ENCODE results near the gene PGS1.

The PGS1 gene

DNA sequence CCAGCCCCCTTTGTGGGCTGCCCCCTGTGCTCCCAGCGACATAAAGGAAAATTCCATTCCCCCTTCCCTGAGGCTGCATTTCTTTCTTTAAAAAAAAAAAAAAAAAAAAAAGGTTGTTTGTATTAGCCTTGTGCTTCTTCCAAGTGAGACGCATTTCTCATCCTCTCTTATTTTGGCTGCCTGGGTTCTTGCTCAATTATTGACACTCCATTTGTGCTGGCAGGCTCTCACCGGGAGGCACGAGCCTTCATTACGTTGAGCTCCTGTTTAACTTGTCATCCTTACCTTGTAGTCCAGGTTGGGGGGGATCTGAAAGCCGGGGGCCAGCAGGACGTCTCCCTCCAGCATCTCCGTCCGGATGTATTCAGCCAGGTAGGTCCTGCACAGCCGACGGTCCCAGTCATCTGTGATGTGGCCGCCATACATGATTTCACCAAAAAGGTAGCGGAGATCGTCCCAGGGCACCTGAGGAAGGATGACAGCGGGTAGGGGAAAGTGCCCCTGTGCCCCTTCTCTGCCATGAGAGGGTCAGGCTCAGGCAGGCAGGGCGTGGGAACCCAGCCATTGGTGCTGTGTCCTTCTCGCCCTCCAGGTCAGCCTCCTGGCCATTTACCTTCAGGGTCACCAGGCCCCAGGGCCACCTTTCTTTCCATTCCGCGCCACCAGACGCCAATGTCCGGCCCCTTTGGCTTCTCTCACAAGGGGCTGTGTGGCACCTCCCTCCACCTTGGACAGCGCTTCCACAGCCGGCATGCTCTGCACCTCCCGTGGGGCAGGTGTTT lies 50.6 kb downstream of the PGS1 start:
- DNase-seq, result no peak

DNA sequence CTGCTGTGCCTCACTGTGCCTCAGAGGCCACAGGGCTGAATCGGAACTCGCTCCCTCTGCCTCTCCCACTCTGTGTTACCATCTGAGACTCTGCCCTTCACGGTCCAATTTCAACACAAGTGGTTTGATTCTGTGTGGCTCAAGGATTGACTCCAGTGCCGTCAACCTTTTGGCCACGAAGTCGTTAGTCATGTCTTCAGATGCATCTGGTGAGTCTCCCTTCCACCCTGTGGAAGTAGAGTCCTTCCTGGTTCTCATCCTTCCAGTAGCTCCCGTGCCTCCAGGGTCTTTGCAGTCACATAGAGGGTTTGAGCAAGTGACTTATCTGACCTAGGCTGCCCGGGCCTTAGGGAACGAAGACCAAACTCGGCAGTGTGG lies 51.2 kb downstream of the PGS1 start:
- no peak for DNase-seq

DNA sequence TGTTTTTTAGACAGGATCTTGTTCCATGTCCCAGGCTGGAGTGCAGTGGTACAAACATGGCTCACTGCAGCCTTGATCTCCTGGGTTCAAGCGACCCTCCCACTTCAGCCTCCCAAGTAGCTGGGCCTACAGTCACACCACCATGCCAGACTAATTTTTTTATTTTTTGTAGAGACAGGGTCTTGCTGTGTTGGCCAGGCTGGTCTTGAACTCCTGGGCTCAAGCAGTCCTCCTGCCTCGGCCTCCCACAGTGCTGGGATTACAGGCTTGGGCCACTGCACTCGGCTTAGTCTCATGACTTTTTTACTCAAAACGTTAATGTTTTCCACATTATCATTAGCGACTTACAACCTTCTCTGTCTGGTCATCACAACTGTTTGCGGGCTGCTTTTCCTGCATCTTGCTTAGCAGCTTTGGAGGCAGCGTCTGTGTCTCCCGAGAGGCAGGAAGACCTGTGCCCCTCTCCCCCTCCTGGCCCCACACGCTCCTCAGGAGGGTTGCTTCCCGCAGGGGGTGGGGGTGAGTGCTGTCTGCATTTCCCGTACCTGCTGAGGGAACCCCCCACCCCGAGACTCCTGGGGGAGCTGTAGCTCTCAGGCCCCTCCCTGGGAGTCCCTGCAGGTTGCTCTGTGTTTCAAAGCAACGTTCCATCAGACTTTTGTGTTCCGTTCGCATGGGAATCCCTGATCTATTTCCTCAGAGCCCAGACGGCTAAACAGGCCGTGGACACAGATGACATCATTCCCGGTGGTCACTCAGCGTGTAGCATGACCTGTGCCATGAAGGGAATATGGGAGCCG lies 52.6 kb downstream of the PGS1 start:
- DNase-seq, result no peak

DNA sequence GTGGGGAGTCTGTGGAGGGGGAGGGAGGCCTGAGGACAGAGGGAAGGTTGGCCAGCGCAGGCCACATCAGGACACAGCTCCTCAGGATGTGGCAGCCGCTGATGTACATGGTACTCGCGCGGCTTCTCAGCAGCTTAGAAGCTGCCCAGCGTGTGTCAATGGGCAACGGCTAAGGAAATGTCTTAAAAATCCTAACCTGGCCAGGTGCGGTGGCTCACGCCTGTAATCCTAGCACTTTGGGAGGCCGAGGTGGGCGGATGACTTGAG lies 53.2 kb downstream of the PGS1 start:
- DNase-seq, result no peak

DNA sequence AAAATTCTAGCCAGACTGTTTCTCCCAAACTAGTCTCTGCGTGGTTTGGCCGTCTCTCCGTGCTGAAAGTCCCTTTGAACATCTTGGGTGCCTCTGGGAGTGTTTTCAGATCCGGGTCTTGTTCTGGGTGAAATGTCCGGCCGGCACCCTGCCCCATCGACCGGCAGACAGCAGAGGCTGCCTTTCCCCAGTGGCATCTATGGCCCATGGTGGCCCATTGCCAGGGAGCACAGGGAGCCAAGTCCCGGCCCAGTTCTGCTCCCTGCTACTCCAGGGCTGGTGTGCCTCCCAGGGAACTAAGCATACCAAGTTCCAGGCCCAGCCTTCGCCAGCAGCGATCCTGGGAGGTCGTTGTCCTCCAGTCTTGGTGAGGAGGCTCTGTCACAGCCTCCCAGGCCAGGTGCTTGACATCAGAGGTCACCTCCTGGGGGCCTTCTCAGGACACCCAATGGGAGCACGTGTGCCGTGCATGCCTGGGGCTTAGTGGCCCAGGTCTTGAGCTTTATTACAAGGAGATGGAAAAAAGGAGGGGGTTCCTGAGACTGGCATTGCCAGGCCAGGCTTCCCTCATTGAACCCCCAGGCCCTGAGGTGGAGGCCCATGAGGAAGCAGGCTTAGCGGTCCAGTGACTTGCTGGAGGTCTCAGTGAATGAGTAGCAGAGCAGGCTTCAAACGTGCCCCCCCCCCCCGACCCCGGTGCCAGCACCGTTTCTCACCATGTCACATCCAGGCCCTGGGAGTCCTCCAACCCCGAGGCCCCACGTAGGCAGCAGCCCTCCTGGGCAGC lies 54.0 kb downstream of the PGS1 start:
- no peak for DNase-seq

DNA sequence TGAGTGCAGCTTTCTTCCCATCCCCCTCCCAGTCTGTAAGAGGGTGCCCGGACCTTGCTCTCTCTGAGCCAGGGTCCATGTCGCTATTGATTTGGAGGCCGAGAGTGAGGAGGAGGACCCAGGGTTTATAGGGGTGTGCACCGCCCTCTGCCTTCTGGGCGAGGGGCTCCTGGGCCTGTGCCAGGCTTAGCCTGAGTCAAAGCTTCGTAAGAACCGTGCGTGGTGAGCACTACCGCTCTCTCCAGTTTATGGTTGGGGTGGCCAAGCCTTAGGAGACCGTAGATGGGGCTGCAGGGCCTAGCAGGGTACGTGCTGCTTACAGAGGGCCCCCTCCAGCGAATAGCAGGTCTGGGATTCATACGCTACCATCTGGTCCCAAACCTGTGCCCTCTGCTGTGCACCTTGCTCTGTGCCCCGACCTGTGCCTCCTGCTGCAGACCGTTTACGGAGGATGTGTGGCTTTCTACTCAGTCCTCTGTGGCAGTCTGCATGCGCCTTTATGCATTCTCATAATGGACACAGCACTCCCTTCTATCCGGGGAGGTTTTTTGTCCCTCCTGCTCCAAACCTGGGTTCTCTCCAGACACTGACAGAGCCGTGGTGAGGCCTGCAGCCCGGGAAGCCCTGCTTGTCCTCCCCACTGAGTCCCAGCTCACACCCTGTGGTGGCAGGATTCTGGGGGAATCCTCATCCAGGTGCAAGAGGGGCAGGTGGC lies 54.7 kb downstream of the PGS1 start:
- no peak for DNase-seq

DNA sequence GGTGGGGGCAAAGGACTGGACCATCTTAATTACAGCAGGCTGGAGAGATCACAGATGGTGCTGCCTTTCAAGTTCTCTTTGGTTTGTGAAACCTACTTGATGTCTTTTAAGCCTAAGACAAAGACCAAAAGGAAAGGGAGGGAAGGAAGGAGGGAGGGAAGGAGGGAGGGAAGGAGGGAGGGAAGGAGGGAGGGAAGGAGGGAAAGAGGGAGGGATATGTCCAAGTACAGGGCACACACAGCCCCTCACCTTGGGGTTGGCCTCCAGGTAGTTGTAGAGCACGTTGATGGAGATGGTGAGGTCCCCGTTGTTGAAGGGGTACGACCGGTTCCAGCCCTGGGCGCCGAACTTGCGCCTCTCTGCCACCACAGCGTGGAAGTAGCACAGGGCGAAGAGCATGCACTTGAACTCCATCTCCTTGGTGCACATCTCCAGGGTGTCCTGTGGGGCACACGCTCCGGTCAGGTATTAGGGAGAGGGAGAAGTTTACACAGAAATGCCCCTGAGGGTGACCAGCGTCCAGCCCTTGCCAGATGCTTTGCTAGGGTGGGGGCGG lies 55.4 kb downstream of the PGS1 start:
- no peak for DNase-seq

DNA sequence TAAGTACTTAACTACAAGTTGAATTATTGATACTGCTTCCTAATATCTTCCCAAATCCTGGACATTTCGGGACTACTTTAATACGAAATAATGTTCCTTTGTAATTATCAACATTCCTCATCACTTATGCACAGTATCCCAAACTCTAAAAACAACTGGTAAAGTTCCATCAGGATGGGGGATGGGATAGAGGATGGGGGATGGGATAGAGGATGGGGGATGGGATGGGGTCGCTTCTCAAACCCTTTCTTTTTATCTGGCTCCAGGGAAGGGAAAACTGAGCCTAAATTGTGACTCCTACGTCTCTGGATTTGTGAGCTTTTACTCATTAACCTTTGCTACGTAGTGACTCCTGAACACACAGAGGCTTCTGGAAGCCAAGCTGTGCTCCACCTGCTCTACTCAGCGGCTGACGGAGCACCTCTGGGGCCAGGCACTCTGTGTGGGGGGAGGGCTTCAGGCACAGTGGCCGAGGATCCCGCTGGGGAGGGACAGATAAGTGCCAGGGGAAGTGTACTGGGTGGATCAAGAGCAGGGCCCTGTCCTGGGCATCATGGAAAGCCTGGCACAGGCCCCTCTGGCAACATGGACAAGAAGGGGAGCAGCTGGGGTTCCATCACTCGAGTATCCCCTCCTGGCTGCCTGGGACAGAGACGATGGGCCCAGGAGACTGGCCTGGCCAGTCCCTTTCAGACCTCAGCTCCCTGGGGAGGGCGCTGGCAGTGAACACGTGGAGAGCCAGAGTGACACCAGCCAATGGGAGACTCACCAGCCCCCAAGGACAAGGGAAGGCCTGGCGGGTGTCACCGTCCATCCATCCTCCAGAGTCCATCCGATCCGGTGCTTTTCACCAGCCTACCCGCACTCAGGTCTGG lies 56.2 kb downstream of the PGS1 start:
- no peak for DNase-seq

DNA sequence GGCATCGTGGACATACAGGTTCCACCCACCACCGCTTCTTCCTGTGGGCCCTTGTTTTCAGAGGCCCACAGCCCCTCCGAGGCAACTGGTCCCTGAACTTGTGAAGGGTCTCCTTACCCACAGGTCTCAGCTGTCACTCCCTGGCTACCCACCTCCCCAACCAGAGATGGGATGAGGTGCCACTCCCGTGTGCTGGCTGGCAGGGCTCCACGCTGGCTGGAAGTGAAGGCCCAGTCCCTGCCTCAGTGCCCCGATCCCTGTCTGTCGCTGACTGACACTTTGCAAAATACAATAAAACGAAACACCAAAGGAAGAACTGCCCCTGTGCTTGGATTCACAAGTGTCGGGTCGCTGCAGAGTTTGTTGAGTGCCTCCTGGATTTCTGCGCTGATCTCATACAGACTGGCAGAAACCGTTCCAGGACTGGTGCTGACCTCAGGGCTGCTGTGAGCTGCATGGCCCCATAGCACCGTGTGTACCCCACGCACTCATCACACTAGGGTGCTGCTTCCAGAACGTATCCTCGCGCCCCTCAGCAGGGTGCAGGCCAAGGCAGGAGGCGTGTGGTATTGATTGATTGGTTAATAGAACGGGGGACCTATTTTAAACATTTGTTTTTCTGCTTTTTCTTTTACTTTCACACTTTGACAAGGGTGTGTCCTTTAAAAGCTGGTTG lies 57.0 kb downstream of the PGS1 start:
- DNase-seq, result no peak

DNA sequence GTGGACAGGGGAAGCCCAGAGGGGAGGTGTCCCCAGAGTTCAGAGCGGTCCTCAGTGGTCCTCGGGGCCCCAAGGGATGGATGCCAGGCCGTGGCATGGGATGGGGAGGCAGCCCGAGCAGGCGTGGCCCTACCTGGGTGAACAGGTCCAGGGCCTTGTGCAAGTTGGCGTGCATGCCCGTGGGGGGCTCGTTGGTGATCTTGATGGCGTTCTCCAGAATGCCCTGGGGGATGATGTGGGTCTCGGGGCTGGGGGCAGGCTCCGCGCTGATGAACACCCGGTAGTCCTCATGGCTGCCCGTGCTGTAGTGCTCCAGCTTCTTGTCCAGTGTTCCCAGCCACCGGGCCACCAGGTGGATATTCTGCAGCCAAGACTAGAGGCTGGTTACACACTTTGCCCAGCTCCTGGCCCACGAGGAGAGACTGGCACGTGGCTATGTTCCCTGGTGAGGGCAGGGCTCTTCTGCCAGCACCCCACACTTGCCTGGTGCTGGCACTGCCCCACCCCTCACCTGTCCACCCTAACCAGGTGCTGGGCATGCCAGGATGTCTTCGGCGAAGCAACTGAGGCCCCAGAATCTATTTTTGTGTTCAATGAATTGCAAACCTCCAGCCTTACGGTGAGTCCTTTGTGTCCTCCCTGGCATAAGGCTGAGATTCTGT lies 59.2 kb downstream of the PGS1 start:
- DNase-seq, result no peak

DNA sequence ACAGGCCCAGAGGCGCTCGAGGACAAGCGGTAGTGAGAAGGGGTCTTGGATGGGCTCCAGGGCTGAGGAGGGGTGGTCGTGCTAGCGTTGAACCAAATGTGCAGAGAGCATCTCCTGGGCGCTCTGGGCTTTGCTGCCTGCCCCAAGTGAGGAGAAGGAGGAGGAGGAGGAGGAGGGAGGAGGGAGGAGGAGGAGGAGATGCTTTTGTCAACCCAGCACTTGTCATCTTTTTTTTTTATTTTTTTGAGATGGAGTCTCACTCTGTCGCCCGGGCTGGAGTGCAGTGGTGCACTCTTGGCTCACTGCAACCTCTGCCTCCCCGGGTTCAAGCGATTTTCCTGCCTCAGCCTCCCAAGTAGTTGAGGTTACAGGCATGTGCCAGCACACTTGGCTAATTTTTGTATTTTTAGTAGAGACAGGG lies 59.8 kb downstream of the PGS1 start:
- DNase-seq, result no peak

DNA sequence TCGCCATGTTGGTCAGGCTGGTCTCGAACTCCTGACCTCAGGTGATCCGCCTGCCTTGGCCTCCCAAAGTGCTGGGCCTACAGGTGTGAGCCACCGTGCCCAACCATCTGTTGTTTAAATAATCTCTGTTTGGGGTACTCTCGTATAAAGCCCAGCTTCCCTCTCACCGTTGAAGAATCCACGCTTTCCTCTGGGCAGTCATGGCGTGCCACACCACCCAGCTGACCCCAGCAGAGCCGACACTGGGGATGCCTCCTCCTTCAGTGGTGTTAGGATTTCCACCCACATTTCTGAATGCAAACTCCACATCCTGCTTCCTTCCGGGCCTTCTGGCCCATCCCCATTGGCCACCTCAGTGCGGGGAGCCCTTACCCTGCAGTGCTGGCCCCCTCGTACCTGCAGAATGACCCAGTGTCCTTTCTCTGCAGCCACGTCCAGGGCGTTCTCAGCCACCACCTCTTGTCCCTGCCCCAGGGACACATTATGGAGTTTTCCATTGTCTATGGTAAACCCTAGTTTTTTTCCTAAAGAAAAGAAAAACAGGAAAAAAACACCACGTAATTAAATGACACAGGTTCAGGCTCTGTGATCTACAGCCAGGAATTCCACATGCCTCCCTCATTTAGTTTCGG lies 60.4 kb downstream of the PGS1 start:
- no peak for DNase-seq

DNA sequence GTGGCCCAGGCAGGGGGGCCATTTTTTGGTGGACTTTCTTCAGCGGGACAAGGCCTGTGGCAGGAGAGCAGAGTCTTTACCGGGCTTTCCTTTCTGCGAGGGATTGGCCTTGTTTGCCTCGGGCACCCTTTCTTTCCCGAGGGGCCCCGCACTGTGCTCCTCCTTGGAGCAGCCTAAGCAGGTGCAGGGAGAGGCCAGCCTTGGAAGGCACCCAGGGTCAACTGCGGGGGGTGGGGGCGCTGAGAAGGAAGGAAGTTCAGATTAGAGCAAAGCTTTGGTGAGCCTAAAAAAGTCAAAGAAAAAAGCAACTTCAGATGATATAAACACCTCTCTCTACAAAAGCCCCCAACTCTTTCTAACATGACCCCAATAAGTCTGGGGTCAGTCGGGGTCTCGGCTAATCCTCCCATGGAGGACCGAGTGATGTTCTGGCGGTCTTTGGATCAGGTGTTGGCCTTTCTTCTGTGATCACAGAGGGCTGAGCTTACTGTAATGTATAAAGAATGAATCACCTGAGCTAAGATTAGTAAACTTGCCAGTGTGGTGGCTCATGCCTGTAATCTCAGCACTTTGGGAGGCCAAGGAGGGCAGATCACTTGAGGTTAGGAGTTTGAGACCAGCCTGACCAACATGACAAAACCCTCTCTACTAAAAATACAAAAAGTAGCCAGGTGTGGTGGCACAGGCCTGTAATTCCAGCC lies 63.0 kb downstream of the PGS1 start:
- DNase-seq, result no peak

DNA sequence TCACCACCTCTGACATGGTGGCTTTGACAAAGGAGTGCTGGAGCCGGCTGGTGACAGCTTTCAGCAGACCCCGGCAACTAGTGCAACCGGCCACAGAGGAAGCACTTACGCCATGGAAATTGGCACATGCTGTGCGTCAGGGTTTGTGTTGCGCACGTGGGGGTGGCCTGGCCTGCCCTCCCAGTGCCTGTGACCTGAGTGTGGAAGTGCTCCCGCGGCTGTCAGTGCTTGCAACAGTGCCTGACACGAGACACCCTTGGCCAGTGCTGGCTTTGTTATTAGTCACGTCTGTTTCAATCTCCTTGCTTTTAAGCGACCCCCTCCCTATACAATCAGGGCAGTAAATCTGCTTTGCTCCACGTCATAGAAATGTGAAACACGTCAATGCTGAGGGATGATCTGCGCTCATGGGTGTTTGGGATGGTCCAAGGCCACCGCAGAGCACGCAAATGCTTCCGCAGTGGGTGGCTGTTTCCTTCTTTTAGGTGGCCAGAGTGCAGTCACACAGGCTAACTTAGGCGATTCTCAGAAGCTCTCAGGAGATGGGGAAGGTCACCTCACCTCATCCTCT lies 64.3 kb downstream of the PGS1 start:
- no peak for DNase-seq

DNA sequence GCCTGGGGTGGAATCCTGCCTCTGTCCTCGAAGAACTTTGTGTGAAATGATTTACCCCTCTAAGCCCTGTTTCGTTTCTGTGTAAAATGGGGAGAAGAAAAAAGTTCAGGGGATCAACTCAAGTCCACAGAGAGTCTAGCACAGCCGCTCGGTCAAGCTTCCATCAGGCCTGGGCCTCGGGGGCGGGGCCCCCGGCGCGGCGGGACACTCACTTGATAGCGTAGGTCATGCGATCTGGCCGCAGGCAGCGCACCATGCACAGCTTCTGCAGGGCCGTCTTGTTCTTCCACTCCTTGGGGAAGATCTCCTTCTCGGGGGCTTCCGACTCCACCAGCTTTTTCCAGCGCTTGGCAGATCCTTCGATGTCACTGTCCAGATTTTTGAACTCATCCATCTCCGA lies 65.9 kb downstream of the PGS1 start:
- DNase-seq, result no peak

DNA sequence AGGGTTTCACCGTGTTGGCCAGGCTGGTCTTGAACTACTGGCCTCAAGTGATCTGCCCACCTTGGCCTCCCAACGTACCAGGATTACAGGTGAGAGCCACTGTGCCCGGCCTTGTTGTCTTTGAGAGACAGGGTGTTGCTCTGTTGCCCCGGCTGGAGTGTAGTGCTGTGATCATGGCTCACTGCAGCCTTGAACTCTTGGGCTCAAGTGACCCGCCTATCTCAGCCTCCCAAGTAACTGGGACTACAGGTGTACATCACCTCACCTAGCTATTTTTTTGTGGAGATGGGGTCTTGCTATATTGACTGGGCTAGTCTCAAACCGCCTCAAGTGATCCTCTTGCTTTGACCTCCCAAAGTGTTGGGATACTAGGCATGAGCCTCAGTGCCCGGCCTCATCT lies 68.4 kb downstream of the PGS1 start:
- no peak for DNase-seq

DNA sequence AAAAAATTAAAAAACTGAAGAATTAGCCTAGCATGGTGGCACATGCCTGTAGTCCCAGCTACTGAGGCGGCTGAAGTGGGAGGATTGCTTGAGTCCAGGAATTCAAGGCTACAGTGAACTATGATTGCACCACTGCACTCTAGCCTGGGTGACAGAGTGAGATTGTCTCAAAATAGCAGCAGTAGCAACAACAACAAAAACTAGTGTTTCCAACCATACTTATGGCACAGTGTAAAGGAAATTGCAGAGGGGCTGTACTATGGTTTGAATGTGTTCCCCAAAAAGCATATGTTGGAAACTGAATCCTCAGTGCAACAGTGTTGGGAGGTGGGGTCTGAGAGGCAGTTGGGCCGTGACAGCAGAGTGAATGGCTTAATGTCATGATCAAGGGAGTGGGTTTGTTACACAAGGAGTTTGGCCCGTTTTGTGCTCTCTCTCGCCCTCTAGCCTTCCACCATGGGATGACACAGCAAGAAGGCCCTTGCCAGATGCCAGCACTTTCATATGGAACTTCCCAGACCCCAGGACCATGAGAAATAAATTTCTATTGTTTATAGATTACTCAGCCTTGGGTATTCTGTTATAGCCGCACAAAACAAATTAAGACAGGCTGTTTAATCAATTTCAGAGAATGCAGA lies 70.0 kb downstream of the PGS1 start:
- no peak for DNase-seq

DNA sequence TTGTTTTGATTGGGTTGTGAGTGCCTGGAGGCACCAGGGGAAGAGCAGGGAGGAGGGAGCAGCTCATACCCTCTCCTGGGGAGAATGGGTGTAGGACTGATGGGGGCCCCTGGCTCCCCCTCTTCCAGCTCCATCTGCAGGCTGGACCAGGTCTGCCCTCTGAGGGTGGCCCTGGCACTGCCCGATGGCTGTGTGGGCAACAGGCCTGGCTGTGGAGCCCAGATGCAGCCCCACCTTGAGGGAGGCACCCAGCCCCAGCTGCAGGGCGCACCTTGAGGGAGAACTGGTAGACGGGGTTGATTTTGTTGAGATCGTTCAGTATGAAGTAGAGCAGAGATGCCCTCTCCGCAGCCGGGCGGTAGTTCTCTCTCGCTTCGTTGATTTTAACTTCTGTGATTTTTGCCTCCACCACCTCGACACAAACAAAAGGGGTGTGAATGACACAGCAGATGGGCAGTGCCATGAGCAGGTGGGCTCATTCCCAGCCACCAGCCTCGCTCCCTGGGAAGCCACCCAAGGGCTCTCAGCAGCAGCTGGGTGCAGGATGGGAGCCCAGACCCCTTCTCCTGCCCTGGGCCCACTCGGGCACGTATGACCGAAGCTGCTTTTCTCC lies 71.6 kb downstream of the PGS1 start:
- no peak for DNase-seq

All from NCI-H446 treated with DMSO at 0.1 percent for 48 hours (cell line).